NCI-H1105 (cell line): ENCODE results near the gene KLHDC7B.
"Not testable (repeated sequence)": the region's sequence is repeated elsewhere in the genome, so short reads cannot be mapped to it uniquely, and the experiment has no call there.

Source experiments
- DNase-seq: peaks from one replicate; lab custom pipeline; 2025; lab: John Stamatoyannopoulos, UW

The KLHDC7B gene

GRCh38 chr22:50517495-50518260 lies 28.0 kb upstream of the KLHDC7B start:
- DNase-seq: no peak

DNA sequence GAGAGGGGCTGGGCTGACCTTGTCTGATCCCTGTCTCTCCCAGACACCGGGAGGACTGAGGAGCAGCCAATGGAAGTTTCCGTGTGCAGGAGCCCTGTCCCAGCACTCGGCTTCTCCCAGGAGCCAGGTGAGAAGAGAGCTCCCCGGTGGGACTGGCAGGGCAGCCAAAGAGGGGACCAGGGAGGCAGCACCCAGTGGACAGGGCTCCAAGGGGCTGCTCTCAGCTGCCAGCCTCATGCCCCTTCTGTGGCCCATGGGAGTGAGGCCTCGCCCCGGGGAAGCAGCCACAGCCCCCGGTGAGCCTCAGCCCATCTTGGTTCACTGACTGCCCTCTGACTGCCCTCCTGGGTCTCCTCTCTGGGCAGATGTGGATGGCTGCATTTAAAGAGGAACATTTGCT lies 27.1 kb upstream of the KLHDC7B start:
- no peak for DNase-seq

GRCh38 chr22:50519151-50519550 lies 26.5 kb upstream of the KLHDC7B start:
- no peak for DNase-seq

DNA sequence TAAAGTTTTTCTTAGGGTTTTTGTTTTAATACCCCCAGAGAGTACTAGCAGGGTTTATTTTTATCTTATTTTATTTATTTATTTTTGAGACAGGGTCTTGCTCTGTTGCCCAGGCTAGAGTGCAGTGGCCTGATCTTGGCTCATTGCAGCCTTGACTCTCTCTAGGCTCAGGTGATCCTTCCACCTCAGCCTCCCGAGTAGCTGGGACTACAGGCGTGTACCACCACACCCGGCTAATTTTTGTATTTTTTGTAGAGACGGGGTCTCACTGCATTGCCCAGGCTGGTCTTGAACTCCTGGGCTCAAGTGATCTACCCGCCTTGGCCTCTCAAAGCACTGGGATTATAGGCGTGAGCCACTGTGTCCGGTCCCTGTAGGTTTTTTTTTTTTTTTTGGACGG lies 25.5 kb upstream of the KLHDC7B start:
- not testable (repeated sequence) for DNase-seq

DNA sequence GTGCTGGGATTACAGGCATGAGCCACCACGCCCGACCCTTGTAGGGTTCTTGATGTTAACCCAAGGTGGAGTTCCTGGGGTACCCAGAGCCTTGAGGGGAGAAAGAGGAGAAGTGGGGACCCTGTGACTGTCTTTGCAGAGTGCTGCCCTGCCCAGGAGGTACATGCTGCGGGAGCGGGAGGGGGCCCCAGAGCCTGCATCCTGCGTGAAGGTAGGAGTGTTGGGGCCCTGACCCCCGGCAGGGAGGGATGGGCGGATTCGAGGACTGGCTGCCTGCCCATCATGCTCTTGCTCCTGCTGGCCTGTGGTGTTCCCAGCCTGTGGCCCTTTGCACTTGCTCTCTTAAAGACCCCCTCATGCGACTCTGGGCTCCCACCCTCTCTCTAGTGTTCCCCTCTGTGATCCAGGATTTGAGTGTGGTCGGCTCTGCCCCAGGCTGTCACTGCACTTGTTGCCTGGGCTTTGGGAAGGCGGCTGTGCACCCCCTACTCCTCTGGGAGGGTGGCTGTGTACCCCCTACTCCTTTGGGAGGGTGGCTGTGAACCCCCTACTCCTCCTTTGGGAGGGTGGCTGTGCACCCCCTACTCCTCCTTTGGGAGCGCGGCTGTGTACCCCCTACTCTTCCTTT lies 24.8 kb upstream of the KLHDC7B start:
- DNase-seq: no peak

DNA sequence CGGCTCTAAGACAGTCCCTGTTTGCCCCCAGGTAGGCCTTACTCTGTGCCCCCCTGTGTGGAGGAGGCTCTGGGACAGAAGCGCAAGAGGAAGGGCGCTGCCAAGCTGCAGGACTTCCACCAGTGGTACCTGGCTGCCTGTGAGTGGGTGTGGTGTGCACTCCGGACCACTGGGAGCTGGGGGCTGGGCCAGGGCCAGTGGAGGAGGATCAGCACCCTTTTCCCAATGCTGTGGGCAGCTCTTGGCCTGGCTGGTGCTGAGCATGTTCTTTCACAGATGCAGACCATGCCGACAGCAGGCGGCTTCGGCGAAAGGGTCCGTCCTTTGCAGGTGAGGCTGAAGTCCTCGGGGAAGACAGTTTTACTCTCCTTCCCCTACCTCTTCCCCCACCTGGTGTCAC lies 24.0 kb upstream of the KLHDC7B start:
- DNase-seq: no peak

GRCh38 chr22:50522208-50522805 lies 23.4 kb upstream of the KLHDC7B start:
- no peak for DNase-seq

- DNase-seq: no peak
These were observed 22.8 kb upstream of the KLHDC7B start for GRCh38 chr22:50522806-50523438.

GRCh38 chr22:50523458-50523805 lies 22.3 kb upstream of the KLHDC7B start:
- no peak for DNase-seq

- no peak for DNase-seq
These were observed 21.7 kb upstream of the KLHDC7B start for GRCh38 chr22:50523806-50524675.

- peak; percentile 12 for DNase-seq
These were observed 21.0 kb upstream of the KLHDC7B start for GRCh38 chr22:50524676-50525103.

DNA sequence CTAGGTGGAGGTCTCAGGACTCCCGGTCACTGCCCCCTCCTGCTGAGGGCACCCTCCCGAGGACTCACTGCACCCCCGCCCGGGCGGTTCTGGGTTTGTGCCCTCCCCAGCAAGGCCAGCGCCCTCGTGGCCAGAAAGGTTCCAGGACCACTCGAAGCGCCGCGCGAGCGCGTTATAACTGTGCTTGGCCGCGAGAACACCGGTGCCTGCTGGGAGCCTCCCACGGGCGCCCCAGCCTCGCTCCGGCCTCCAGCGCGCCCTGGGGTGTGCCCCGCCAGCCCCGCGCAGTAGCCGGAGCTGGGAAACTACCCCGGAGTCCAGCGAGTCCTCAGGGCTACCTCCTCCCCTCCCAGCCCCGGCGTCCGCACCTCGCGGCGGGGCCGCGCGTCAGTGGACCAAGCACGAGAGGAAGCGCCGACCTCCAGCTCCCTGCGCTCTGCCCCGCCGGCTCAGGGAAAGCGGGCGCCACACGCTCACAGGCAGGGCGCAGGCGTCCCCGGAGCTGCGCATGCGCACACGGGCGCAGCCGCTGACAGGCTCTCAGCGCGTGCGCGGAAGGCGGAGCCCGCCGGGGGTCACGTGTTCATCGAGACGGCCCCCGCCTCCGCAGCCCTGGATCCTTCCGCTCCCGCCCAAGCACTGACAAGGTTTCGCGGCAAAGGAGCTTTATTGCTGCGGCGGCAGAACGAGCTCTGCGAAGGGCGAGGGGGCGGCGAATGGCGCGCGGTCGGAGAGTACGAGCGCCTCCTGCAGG lies 20.4 kb upstream of the KLHDC7B start, which contains the start of gene SCO2:
SCO2 (minus strand) TSS at position 495 of the 754 bp plus-strand sequence. CDS start 1,187 bp downstream, outside the sequence.
- peak; percentile 93 for DNase-seq

DNA sequence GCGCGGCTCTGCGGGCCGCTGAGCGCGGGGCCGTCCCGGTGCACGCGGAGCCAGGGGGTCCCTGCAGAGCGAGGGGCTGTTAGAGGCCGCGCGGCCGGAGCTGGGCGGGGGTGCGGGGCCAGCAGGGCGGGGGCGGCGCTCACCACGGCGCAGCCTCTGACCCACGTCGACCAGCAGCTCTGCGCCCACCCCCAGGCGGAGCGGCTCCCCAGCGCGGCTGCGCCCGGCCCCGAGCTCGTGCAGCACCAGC lies 19.9 kb upstream of the KLHDC7B start:
- no peak for DNase-seq

DNA sequence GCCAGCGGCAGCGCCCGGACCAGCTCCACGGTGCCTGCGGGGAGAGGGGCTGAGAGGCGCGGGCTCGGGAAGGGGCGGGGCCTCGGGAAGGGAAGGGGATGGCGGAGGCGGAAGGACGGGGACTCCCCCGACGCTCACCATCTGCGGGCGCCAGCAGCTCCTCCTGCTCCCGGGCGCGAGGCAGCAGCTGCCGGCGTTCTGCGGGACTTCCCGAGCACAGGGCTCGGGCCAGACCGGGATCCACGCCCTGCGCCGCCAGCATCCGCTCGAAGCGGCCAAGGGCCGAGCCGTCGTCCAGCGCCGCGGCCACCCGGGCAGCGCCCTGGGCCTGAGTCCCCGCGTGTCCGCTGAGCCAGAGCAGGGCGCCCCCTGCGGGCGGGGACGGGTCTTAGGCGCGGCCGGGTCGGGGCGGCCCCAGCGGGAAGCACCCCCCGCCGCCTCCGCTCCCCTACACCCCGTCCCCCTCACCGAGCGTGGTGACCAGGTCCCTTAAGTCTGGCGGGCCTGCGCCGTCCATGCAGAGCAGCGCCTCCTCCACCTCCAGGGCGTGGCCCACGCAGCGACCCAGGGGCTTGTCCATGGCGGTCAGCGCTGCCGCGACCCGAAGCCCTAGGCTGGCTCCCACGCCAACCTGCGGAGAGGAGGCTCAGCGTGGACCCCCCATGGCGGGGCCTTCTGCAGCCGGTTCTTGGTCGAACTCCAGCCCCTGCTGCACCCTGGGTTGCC lies 19.4 kb upstream of the KLHDC7B start:
- DNase-seq: peak; percentile 59

- DNase-seq: peak; percentile 24
These were observed 18.6 kb upstream of the KLHDC7B start for GRCh38 chr22:50526834-50527801.

DNA sequence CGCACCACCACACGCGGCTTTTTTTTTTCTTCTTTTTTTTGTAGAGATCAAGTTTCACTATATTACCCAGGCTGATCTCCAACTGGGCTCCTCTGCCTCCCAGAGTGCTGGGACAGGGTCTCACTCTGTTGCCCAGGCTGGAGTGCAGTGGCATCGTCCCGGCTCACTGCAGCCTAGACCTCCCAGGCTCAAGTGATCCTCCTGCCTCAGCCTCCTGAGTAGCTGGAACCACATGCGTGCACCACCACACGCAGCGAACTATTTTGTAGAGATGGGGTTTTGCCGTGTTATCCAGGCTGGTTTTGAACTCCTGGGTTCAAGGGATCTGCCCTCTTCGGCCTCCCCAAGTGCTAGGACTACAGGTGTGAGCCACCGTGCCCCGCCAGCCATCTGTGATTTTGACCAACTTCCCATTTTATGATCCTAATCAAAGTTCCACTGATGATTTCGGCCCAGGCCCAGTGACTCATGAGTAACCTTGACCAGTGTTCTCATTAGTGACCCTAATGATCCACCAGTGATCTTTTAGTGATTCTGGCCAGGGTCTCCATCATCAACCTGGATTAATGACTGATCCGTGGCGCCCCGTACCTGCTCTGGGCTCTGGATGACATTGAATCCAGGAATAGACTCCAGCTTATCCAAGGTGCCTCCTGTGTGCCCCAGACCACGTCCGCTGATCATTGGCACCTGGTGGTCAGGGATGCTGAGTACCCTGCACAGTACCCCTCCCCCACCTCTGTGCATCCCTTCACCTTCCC lies 17.6 kb upstream of the KLHDC7B start:
- DNase-seq: no peak

- DNase-seq: no peak
These were observed 16.9 kb upstream of the KLHDC7B start for GRCh38 chr22:50528682-50529415.

GRCh38 chr22:50529416-50529896 lies 16.2 kb upstream of the KLHDC7B start:
- DNase-seq: no peak
